Measurements from ENCODE around the gene ACSS3. TPM values are rescaled to one million over a fixed set of nuclear protein-coding genes. Genes with fewer than 3 reads are reported as not detected.

The ACSS3 gene
- total and polyA plus RNA-seq, 9 of the 15 experiments (the other 6 are each of a cell fraction or from before 2014, with no cell fraction given): 0.40 TPM; not detected in 8

GRCh38 chr12:81229759-81230158, 151.9 kb downstream of the ACSS3 start:
- Histone ChIP-seq H3K9ac (ENCODE audit: insufficient read depth in 1 of 2, low read depth in 2 of 2, low read length in 2 of 2) (no peak overlapping the region), H4K20me1 (replicated peaks; ENCODE audit: control insufficient read depth, insufficient read depth, low read length) (no peaks in the 10 kb centered on the region), H3K79me2 (ENCODE audit: control insufficient read depth, insufficient read depth, low read length) (no peaks in the 10 kb centered on the region), H3K36me3 (ENCODE audit: control insufficient read depth, insufficient read depth, low read length) (no peaks in the 10 kb centered on the region), H3K4me2 (ENCODE audit: insufficient read depth, low read length) (no peak overlapping the region), H3K27ac (ENCODE audit: extremely low read depth, low read depth, low read length) (no peak overlapping the region), H3K9me1 (ENCODE audit: control insufficient read depth, insufficient read depth, low read length) (no peaks in the 10 kb centered on the region), H3K4me3 (no peak overlapping the region), H3K27me3 (ENCODE audit: control insufficient read depth in 2 of 2, insufficient read depth in 2 of 2, low read length in 2 of 2) (no peaks in the 10 kb centered on the region), H3K9me3 (replicated peaks; ENCODE audit: control insufficient read depth, insufficient read depth, low read depth, low read length) (0 out of 2 replicates have a peak, but pooled peaks cover 2% of the 10 kb centered on the region), H3K4me1 (replicated peaks in 1 of 2; ENCODE audit: control insufficient read depth in 2 of 2, insufficient read depth in 2 of 2, low read length in 2 of 2) (no peaks in the 10 kb centered on the region), H2AFZ (ENCODE audit: low read depth, low read length) (no peak overlapping the region)
- 5% methylated on average over 5 of the region's 5 CpGs for WGBS (ENCODE audit: insufficient coverage, low coverage, missing lambda C conversion rate)
- CTCF ChIA-PET (ENCODE audit: low intra/inter-chr PET ratio): no interaction called here
- BruUV-seq (replicated peaks): no TSS peak
- FAIRE-seq (no peak), DNase-seq (ENCODE audit: extremely low read depth in 1 of 4, low spot score in 3 of 4) (no peak), ATAC-seq (no peak)
- intact Hi-C loops (cut with micrococcal nuclease) (no loop called here), in situ Hi-C loops (cut with MboI) (no loop called here)
- POLR2A ChIA-PET: no interaction called here
- TF ChIP-seq TEAD4 (IDR thresholded peaks at IDR 0.05; ENCODE audit: low read length): no peak
- no peak for TF ChIP-seq TEAD4 (CRISPR knock-in tag; IDR thresholded peaks at IDR 0.05; ENCODE audit: borderline replicate concordance)
- TF ChIP-seq PRMT5 (CRISPR knock-in tag; IDR thresholded peaks at IDR 0.05): no peak
- TF ChIP-seq PBX2 (CRISPR knock-in tag; IDR thresholded peaks at IDR 0.05; ENCODE audit: low read depth): no peak
- TF ChIP-seq PBX2 (tag; conservative IDR thresholded peaks at IDR 0.05; ENCODE audit: low read depth): no peak

Data from K562 (cell line).